Ovary (tissue), 9 donors: ENCODE results near the gene PLEKHA6. TPM values are rescaled to one million over a fixed set of nuclear protein-coding genes. Genes with fewer than 3 reads are reported as not detected.
"Not testable (repeated sequence)": the region's sequence is repeated elsewhere in the genome, so short reads cannot be mapped to it uniquely, and the experiment has no call there.

Source experiments
- DNase-seq, 5 donors: peaks; one replicate each; pipeline ENCODE4 v3.0.0-alpha.2; 2019 to 2020
- H3K27ac ChIP-seq, 2 donors: fragments of 200-600 bp; one replicate each; pipeline versions ENCODE4 v1.5.1 to v1.8.0; 2019 to 2022
- H3K27me3 ChIP-seq: fragments of 200-600 bp; one replicate; pipeline ENCODE4 v1.8.0; 2022
- H3K36me3 ChIP-seq: fragments of 200-600 bp; sonication (generic); one replicate; pipeline ENCODE4 v1.5.1; 2019
- H3K4me1 ChIP-seq: one replicate; pipeline ENCODE4 v1.8.1; 2013; ENCODE audit warnings: mild to moderate bottlenecking, moderate library complexity; ENCODE audit not compliant: insufficient read depth
- H3K4me3 ChIP-seq: fragments of 200-600 bp; sonication (generic); one replicate; pipeline ENCODE4 v1.5.1; 2017
- H3K9me3 ChIP-seq, 2 donors: fragments of 200-600 bp in 1 of 2; sonication (generic) in 1 of 2; one replicate each; pipeline versions ENCODE4 v1.5.1 to v1.8.1; 2013 to 2019; ENCODE audit warnings: mild to moderate bottlenecking in 1 of 2, moderate library complexity in 1 of 2
- EP300 ChIP-seq: sonication (generic); formaldehyde crosslinking; IDR thresholded peaks from one replicate; pipeline ENCODE4 v1.6.1; 2017; ENCODE audit warnings: antibody characterized with exemption
- POLR2A ChIP-seq: fragments of 450-650 bp; IDR thresholded peaks from one replicate; pipeline ENCODE4 v1.6.1; 2017; ENCODE audit warnings: antibody characterized with exemption, mild to moderate bottlenecking, moderate library complexity
- WGBS, 3 donors: extraction: QIAGEN DNeasy Blood & Tissue Kit in 1 of 3; methylation state at CpG; one replicate each; pipeline versions ENCODE4 v1.1.5 to v1.1.7; 2013 to 2017; 5-methylcytosine and 5-hydroxymethylcytosine counted together
- intact Hi-C, 4 donors: fragments of 100-400 bp; cut with DNase I; formaldehyde crosslinking; loops; one replicate each; pipeline versions ENCODE4 v1.11.0 to v1.15.1; 2022 to 2023
- polyA plus RNA-seq, 2 donors: library from polyadenylated mRNA; stranded (reverse); fragments of 200-250 nt in 1 of 2; fragments of 350-450 nt in 1 of 2; fragmentation: Illumina TruSeq in 1 of 2; extraction: RNeasy Lipid Tissue Mini Kit (QIAGEN cat#74804) in 1 of 2; gene quantifications; one replicate each; pipeline ENCODE4 v1.2.3, GENCODE V29; 2013 to 2014
- total RNA-seq, 7 donors: library from RNA; depleted of rRNA in 2 of 7; stranded (reverse); fragments of >200 nt in 2 of 7; fragmentation: NEBNext Ultra II Directional in 3 of 7; extraction: Animal tissue kit (Norgen Biotek cat#: 25700) in 3 of 7; gene quantifications; one replicate each; pipeline versions ENCODE4 v1.1.0 to v1.2.4, GENCODE V29; 2016 to 2023
- TF ChIP-seq, protein P1 (sequence below), 3 donors: fragments of 450-650 bp in 2 of 3; fragments of 200-600 bp in 1 of 3; IDR thresholded peaks; one replicate each; pipeline versions ENCODE4 v1.5.1 to v1.8.0; 2016 to 2022; ENCODE audit warnings: antibody characterized with exemption in 3 of 3, mild to moderate bottlenecking in 1 of 3
- donor health status: DM: no; HTN: no; CAD: no; lungs with moderate emphysema.
- donor health status: DM: no; HTN: no; CAD: no.
- donor health status: Bipolar disorder and iron deficiency.
- donor health status: DM: yes; HTN: yes; CAD: no.
- donor health status: DM: no; HTN: no; CAD: no.
- donor health status: DM: yes; HTN: yes; CAD: no.

The PLEKHA6 gene
- total and polyA plus RNA-seq, 9 donors: 2.3 to 20.5 (median 6.6) TPM

DNA sequence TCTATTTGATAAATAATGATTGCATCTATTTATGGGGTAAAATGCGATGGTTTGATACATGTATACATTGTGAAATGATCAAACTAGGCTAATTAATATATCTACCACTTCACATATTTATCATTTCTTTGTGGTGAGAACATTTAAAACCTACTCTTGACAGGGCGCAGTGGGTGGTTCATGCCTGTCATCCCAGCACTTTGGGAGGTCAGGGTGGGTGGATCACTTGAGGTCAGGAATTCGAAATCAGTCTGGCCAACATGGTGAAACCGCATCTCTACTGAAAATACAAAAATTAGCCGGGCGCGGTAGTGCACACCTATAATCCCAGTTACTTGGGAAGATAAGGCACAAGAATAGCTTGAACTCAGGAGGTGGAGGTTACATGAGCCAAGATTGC, 25.3 kb downstream of the PLEKHA6 start:
- no peak for TF ChIP-seq POLR2A
- TF ChIP-seq, protein P1, sequence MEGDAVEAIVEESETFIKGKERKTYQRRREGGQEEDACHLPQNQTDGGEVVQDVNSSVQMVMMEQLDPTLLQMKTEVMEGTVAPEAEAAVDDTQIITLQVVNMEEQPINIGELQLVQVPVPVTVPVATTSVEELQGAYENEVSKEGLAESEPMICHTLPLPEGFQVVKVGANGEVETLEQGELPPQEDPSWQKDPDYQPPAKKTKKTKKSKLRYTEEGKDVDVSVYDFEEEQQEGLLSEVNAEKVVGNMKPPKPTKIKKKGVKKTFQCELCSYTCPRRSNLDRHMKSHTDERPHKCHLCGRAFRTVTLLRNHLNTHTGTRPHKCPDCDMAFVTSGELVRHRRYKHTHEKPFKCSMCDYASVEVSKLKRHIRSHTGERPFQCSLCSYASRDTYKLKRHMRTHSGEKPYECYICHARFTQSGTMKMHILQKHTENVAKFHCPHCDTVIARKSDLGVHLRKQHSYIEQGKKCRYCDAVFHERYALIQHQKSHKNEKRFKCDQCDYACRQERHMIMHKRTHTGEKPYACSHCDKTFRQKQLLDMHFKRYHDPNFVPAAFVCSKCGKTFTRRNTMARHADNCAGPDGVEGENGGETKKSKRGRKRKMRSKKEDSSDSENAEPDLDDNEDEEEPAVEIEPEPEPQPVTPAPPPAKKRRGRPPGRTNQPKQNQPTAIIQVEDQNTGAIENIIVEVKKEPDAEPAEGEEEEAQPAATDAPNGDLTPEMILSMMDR (IDR thresholded peaks at IDR 0.05): no peak
- no peak for TF ChIP-seq EP300
- H3K4me3 ChIP-seq: no peak overlapping the region
- DNase-seq: no peak
- H3K4me1 ChIP-seq: no peaks in the 10 kb centered on the region
- WGBS, 3 donors: 91 to 96% (median 91%) methylated on average over 7 of the region's 7 CpGs
- intact Hi-C loops: no loop called here
- no peaks in the 10 kb centered on the region for H3K36me3 ChIP-seq
- H3K27ac ChIP-seq: no peak overlapping the region
- H3K9me3 ChIP-seq: no peaks in the 10 kb centered on the region
- H3K27me3 ChIP-seq: no peaks in the 10 kb centered on the region

DNA sequence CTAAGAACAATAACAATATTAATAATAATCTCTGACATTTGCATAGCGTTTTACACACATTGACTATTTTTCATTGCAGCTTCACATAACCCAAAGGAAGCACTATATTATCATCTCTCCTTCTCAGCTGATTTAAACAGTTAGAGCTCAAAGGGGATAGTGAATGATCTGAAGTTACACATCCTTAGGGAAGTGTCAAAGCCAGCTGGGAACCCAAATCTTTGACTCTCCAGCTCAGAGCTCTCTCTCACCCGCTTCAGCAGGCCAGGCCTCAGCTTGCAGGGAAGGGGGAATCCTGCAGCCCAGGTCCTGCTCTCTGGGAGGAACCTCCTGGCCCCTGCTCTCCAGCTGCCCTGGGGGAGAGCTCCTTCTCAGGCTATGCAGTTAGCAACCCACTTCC, 26.3 kb downstream of the PLEKHA6 start:
- Histone ChIP-seq H3K27ac (no peak overlapping the region), H3K27me3 (no peaks in the 10 kb centered on the region), H3K4me1 (no peaks in the 10 kb centered on the region), H3K9me3 (no peaks in the 10 kb centered on the region), H3K36me3 (no peaks in the 10 kb centered on the region), H3K4me3 (no peak overlapping the region)
- TF ChIP-seq EP300: no peak
- TF ChIP-seq, protein P1 (IDR thresholded peaks at IDR 0.05): no peak
- TF ChIP-seq POLR2A: no peak
- no peak for DNase-seq
- intact Hi-C loops: no loop called here
- WGBS, 3 donors: 70 to 77% (median 73%) methylated on average over 2 of the region's 2 CpGs

DNA sequence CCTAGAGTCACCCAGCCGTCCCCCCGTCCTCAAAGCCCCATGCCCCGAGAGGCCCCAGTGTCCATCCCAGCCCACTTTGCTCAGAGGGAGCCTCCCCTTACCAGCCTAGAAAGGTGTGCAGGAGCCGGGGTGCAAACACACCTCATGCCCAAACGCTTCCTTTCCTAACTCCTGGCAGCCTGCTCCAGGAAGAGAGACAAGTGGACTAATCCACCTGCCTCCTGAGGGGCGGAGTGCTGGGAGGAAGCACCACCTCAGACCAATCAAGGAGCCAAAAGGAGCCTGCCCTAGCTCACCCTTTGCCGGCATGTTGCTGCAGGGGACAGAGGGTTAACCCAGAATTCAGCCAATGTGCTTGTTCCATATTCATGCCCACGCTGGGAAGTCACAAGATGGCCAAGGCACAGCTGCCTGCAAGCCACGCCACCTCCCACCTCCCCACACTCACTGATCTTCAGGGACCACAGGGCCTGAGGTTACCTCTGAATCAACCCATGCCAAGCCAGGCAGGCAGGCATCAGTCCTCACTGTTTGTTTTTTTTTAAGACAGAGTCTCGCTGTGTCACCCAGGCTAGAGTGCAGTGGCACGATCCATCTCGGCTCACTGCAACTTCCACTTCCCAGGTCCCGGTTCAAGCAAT, 27.8 kb downstream of the PLEKHA6 start:
- no peak for DNase-seq
- H3K4me1 ChIP-seq: no peaks in the 10 kb centered on the region
- H3K36me3 ChIP-seq: no peaks in the 10 kb centered on the region
- H3K9me3 ChIP-seq: no peaks in the 10 kb centered on the region
- intact Hi-C loops: no loop called here
- H3K27me3 ChIP-seq: no peaks in the 10 kb centered on the region
- WGBS, 3 donors: 93 to 96% (median 94%) methylated on average over 13 of the region's 13 CpGs
- TF ChIP-seq EP300 (no peak), POLR2A (no peak)
- TF ChIP-seq, protein P1 (IDR thresholded peaks at IDR 0.05): no peak
- no peak overlapping the region for H3K4me3 ChIP-seq
- H3K27ac ChIP-seq: no peak overlapping the region

DNA sequence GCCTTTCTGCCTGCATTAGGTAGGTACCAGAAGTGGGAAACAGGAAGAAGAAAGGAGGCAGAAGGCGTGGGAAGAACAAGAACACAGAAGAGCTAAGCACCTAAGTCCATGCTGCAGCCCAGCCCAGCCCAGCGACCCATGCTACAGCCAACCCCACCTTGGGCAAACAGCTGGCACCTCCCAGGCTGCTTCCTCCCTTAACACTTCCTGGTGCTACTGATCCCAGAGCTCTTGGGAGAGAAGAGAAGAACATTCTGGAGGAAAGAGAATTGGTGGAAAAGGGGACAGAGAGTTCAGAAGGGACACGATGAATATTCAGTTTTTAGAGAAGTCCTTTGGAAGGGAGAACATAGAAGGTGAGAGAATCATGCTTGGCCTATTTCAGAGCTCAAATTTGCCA, 28.5 kb downstream of the PLEKHA6 start:
- Histone ChIP-seq H3K9me3 (no peaks in the 10 kb centered on the region), H3K27ac (no peak overlapping the region), H3K4me1 (no peaks in the 10 kb centered on the region), H3K27me3 (no peaks in the 10 kb centered on the region), H3K4me3 (no peak overlapping the region), H3K36me3 (no peaks in the 10 kb centered on the region)
- intact Hi-C loops: no loop called here
- TF ChIP-seq, protein P1 (IDR thresholded peaks at IDR 0.05): no peak
- TF ChIP-seq EP300: no peak
- 84 to 89% (median 84%) methylated on average over 3 of the region's 3 CpGs for WGBS, 3 donors
- no peak for DNase-seq

DNA sequence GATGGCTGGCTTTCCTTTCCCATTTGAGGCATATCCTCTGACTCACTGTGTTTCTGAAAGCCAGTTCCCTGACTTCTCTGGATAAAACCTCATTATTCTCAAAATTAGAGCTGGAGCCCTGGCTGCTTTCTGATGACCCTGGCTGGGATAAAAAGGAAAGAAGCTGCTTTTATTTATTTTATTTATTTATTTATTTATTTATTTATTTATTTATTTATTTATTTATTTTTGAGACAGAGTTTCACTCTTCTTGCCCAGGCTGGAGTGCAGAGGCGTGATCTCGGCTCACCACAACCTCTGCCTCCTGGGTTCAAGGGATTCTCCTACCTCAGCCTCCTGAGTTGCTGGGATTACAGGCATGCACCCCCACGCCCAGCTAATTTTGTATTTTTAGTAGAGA, 31.9 kb downstream of the PLEKHA6 start:
- 95 to 98% (median 98%) methylated on average over 3 of the region's 3 CpGs for WGBS, 3 donors
- H3K36me3 ChIP-seq, H3K27me3 ChIP-seq, H3K4me1 ChIP-seq, H3K4me3 ChIP-seq, intact Hi-C loops, H3K9me3 ChIP-seq, H3K27ac ChIP-seq, DNase-seq: not testable (repeated sequence)
